ENCODE measurements around the gene ADD3.

ADD3 gene, protein sequence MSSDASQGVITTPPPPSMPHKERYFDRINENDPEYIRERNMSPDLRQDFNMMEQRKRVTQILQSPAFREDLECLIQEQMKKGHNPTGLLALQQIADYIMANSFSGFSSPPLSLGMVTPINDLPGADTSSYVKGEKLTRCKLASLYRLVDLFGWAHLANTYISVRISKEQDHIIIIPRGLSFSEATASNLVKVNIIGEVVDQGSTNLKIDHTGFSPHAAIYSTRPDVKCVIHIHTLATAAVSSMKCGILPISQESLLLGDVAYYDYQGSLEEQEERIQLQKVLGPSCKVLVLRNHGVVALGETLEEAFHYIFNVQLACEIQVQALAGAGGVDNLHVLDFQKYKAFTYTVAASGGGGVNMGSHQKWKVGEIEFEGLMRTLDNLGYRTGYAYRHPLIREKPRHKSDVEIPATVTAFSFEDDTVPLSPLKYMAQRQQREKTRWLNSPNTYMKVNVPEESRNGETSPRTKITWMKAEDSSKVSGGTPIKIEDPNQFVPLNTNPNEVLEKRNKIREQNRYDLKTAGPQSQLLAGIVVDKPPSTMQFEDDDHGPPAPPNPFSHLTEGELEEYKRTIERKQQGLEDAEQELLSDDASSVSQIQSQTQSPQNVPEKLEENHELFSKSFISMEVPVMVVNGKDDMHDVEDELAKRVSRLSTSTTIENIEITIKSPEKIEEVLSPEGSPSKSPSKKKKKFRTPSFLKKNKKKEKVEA

DNA sequence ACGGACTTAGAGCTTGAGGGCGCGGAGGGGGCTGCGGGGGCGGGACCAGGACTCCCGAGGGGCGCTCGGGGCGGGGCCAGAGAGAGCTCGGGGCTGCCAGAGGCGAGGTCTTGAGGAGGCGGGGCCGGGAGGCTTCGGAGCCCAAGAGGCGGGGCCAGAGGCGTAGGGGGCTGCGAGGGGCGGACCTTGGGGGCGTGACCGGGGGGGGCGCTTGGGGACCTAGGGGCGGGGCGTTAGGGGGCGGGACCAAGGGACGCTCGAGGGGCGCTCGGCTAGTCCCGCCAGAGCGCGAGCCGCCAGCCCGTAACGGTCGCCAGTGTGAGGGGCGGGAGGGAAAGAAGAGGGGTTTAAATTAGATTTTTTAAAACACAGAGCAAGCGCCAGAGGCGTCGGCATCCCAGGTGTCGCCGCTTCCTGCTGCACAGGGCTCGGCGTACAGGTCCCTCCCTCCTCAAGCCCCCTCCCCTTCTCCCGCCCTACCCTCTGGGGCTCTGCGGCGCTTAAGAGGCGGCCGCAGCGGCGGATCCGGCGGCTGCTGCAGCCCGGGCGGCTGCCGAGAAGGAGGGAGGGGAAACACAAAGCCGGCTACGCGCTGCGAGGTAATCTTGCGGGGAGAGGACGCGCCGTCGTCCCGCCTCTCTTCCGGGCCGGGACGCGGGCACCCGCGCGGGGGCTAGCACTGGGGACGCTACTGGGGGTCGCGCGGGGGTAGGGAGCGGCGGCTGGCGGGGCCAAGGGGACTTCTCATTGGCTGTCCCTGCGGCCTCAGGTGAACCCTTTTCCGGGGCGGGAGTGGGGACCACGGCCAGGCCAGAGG is at the start of gene ADD3:
ADD3 (plus strand) TSS at position 284 of the 817 bp plus-strand sequence. CDS start 92,670 bp downstream, outside the sequence.
- DNase-seq, result peak; percentile 81

DNA sequence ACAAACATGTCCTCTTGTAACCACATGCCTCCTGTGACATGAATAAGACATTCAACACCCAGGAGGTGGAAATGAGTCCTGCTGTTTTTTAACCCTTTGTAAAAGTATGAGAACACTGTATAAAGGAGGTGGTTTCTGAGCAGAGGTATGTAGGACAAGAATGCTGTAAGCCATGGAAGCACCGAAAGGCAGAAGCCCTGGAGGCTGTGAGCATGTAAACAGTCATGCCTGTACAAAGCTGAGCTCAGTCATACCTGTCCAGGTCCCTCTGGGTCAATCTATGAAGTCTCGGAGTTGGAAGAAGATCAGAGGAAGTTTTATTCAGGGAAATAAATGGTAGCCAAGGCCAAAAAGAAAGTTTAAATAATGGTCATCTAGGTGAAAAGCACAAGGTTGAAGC is 49.7 kb upstream of the ADD3 start:
- no peak for DNase-seq

DNA sequence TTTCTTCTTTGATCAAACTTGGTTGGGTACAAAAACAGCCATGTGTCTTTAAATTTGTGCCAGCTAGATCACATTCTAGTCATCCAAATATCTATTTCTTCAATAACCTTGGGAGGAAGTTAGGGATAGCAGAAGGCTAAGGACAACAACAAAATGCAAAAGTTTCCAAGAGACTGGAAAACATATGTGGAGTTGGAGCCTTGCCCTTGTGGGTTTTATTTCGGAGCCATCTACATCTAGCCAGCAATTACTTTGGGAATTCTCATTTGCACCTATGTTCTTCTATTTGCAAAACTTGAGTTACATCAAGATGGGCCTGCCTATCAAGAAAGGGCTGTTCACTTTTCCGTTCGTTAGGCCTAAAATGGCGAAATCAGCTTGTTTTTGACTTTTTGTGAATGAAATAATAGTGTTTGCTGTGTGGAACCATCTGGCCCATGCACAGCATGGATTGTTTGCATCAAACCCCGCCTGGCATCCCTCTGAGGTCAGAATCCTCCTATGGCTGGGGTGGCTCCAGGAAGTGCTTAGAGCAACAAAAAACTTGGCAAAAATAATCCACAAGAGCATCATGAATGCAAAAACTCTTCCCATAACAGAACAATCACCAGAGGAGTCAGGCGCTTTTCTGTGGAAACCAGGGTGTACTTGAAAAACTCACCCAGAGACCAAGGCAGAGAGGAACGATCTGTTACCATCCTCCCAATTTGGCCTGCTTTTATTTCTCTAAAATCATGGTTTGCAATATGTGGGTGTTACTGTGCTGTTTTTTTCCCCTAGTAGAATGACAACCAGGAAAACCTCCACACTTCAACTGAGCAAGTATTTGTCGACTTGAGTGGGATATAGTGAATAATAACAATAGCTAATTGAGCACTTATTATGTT is 48.3 kb upstream of the ADD3 start:
- no peak for DNase-seq

DNA sequence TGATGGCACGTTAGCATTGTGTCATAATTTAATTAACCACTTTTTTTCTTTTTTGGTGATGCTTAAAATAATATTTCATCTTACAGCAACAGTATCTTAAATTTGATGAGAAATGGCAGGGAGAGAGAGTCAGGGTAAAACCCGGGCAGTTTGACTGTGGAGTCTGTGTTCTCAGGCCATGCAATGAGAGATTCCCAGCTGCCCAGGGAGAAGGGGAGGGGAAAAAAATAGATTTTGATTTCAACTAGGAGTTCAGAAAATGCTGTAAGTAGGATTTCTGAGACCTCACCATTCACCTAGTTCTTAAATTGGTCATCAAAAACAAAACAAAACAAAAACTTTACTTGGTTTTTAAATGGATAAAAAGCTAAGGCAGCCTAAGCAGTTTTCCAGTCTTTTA is 47.1 kb upstream of the ADD3 start:
- no peak for DNase-seq

DNA sequence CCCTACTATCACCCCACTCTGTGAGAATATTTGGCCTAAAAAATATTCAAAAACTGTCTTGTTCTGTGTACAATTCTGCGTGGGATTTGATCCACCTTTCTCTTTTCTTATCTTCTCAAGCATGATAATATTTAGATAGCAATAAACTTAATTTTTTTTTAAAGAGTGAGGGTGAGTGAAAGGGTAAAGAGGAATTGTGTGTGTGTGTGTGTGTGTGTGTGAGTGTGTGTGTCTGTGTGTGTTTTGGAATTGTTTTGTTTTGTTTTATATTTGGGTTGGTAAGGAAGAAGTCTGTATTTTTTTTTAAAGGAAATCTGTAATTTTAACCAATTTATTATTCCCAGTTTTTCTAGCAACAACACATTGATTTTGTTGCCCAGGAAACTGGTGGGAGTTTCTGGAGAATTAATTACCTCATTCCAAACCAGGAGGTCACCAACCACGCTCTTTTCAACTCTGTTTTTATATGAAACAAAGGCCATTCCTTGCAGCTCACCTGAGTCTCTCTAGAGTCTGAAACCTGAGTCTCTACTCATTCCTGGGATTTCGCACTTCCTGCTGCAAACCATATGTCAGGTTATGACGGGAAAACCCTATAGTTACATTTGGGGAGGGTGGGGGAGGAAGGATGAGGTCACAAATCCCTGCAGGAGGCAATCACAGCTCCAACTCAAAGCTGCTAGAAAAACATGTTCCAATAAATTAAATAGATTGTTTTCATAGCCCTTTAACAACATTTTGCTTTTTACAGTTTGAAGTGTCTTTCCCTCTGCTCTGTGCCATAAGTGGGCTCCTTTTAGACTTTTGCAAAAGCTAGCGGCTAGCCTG is 46.4 kb upstream of the ADD3 start:
- DNase-seq, result no peak

DNA sequence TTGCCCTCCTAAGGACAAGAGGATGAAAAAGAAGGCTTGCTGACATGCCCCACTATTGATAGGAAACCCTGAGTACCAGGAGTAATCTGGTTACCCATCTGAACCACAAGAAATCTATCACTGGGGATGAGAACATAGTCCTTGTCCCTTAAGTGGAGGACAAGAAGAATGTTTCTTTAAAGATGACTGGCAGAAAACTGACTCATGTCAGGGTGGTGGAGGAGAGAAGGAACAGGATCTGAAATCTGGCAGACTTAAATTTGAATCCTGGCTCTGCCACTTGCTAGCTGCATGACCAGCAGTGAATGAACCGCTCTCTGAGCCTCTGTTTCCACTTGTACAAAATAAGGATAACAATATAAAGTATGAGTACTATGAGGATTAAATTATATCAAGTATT is 45.5 kb upstream of the ADD3 start:
- no peak for DNase-seq

DNA sequence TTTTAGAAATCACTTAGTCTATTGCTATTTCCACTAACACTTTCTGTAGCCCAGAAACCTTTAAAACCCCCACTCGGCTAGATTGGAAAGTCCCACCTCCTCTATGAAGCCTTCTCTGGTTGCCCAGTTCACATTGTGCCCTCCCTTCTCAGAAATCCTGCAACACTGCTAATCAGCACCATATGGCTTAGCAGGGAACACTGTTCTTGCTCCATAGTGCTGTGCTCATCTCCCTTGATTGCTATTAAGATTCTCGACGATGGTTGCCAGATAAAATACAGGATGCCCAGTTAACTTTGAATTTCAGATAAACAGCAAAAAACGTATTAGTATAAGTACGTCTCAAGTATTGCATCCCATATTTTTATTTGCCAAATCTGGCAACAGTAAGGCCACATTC is 44.3 kb upstream of the ADD3 start:
- no peak for DNase-seq

DNA sequence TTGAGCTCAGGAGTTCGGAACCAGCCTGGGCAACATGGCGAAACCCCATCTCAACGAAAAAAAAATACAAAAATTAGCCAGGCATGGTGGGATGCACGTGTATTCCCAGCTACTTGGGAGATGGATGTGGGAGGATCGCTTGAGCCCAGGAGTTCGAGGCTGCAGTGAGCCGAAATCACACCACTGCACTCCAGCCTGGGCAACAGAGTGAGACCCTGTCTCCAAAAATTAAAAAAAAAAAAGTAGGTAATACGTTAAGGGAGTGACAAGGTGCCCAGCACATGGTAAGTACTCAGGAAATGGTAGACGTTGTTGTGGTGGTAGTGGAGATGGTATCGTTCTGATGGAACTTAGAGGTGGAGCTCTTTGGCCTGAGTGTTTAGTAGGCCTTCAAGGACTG is 43.5 kb upstream of the ADD3 start:
- DNase-seq, result no peak

DNA sequence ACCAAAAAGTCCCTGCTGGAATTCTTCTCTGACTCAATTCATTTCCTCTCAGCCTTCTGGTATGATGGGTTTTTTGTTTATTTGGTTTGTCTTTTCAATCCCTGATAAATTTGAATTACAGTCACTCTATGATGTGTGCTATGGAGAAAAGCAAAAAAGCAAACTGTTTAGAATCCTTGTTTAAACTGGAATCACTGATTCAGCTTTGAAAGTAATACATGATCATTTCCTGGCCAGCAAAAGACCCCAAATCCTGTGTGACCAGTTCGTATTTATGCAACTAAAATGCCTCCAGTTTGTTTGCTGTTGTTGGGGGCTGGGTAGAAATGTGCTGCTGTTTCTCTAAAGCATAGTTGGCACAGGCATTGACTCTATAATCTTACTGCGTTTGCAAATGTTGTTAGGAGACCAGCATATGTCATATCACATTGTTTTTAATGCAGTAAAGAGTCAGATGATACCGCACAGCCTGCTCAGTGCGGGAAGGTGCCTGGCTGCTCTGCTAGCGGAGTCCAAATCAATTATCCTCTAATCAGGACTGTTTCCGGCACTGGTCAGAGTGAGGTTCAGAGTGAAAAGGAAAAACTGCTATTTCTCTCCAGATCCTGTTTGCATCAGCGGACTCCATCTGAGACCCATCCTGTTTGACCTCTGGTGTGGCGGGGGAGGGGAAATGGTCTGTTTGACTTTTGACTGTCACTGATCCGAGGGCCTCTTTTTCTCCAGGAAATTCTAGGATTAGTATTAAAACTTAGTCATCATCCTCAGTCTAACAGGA is 40.6 kb upstream of the ADD3 start:
- DNase-seq, result no peak

DNA sequence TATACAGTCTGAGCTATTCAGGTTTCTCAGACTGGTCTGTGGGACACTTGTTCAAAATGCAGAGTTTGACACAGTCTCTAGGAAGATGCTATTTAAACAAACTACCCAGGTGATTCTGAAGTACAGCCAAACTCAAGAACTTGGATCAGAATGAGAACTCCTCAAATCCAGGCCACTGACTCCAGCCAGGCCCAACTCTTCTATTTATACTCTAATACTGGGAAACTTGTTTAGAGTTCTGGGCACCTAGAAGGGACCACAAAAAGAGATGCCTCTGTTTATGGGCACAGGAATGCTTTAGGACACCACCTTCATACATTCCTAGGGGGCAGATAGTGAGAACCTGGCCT is 40.1 kb upstream of the ADD3 start:
- no peak for DNase-seq

DNA sequence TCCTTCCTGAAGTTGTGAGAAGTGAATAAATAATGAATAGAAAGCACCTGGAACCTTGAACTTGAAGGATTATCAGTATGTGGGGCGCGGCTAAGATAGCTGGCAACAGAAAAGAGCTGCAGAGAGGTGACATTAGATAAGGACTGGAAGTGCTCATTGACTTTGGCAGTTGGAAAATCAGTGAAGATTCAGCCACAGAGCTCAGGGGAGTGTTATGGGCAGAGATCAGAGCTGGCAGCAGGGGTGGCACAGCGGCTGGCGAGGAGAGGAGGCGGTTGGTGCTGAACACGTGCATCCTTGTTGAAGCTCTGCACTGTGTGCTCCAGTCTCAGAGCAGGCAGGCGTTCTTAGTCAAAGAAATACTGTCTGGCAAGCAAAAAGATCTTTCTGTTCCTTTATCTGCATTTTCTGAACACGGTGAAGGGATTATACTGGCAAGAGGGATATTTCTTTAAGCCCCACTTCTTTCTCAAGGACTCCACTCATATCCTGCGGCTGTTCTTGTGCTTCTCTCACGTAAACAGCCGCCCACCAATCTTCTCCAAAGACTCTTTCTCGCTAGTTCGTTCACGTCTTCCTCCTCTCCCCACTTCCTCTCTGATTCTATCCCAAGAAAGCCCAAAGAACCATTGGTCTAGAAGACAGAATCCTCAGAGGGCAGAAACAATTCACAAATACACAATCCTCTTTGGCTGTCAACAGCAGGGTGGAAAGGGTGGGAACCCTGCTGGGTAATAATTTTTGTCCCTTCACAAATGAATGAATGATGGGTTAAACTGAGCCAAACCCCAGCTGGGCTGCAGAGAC is 38.6 kb upstream of the ADD3 start:
- DNase-seq, result no peak

DNA sequence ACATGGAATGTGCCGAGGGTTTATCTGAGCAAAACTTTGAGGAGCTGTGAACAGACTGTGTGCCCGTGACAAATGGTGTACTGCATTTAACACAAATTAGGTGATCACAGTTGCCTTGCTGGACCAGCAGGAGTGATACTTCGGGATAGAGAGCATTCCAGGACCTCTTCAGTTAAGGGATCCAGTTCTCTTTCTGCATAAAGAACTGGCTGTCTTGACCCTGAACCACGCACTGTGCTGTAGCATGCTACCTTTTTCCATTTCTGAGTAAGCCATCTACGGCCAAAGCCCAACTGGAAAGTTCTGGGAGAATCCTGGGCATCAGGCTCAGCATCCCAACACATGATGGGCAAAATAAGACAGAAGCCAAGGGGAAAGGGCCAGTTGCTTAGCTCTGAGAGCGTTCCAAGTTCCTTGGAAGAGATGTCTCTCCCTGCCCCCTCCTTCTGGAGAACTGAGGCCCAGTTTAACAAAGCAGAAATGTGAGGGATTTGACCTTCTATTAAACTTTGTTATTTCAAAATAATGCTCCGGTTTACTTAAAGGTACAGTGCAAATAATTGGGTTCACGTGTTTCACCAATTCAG is 37.9 kb upstream of the ADD3 start:
- no peak for DNase-seq

DNA sequence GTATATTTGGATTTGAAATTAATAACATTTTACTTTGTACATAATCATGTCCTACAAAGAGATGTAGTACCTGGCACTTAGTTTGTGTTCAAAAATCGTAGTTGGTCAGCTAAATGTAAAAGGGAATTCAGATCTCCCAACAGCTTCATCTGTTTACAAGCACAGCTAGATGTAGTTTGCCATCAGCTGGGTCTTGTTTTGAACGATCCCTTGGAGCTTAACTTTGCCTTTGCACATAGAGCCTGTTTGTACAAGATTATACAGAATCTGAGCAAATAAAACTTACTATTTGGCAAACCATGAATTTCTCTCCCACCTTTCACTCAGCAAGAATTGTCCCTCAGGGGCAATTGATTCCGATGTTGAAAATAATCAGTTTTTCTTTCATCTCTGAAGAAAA is 36.1 kb upstream of the ADD3 start:
- no peak for DNase-seq

DNA sequence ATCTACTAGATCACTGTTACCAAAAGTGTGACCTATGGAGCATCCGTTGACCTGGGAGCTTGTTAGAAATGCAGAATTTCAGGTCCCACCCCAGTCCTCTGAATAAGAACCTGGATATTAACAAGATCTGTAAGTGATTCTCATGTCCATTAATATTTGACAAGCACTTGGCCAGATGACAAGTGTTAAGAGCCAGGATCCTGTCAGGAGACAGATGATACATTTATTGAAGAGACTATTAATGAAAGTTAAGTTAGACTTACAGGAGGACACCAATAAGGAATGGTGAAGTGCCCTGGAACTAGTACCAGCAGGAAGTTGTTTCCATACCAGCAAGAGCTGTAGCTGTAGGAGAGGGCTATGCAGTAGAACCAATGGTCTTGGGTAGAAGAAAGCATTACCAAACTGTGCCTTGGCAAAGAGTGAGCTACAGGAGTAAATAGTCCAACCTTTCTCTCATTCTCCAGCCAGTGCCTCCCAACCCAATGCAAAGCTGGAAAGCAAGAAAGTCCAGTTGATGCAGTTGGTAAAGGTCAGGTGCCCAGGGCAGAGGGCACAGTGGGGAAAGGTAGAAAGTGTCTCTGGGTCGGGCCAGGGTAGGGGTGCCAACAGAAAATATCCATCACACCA is 35.3 kb upstream of the ADD3 start:
- no peak for DNase-seq

DNA sequence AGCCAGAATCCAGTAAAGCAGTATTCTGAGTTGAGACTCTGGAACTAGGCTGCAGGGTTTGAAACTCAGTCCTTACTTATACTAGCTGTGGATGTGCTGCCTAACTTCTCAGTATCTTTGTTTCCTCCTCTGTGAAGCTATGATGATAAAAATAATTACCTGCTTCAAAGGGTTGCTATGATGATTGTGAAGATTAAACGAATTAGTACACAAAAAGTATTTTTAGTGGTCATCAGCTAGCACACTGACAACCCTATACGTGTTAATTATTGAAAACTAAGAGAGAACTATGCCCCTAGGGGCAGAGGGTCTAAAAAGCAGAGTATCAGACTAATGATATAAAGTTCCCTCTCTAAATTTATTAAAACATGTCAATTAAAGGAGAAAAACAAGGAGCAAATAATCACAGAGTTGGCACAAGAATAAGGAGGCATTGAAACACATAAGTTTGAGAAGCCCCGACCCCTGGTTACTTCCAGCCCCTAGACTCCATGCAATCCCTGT is 34.4 kb upstream of the ADD3 start:
- DNase-seq, result no peak

DNA sequence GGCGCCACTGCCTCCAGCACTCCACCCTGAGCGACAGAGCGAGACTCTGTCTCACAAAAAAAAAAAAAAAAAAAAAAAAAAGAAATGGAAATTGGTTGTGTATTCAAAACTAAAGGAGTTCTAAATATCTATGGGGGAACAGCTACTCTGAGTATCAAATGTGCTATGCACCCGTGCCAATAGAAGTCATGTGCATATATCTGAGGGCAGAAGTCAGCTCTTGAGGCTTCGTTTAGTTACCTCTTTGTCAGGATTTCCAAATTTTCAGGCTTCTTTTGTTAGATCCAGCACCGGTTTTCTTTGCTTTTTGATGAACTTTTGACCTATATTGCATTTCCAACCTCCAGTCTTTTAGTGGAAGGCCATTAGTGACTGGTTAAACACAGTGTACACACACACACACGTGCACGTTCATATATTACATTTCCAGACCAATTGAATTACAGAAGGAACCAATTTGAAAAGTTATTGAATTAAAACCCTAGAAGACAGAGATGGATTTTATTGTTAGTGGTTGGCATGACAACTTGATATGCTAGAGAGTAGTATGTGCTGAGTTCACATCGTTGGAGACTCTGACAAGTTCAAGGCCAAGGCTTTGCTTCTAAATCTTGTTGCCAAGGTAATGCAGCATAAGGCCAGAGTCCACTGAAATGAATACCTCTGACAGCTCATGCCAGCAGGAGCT is 33.1 kb upstream of the ADD3 start:
- DNase-seq, result no peak

DNA sequence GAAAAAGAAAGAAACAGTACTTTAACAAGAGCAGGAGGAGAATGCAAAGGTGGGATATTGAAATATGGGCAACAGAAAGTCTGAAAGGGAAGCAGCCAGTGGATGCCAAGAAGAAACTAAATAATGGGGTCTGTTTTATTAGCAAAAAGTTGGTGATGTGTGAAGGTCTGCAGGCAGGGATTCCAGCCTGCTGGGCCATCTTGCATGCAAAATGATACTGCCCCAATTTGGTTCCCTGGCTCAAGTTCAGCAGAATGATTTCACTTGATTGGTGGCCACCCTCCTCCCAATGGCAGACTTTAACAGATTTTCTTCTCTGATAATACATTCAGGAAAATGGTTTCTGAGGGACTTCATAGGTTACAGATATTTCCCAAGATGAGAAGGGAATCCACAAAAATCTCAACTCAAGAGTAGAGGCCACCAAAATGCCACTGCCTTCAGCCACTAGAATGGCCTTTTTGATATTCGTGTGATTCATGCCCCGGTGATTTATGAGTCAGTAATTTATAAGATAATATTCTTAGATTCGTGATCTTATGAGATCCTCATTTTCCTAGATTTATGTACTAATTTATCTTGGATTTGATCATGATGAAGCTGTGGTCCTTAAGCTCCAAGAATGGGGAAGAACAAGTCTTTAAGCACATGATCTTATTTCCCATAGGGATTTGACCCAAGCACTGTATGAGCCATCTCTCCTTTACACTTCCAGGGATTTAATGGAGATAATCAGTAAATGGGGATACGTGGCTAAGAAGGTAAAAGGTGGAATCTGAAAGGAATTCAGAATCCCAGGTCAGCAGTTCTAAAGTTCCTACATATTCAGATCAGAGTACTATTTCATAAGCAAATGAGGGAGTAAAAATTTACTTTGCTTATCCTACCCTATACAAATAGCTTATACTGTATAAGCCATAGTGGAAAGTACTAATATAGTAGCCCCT is 32.3 kb upstream of the ADD3 start:
- no peak for DNase-seq
